Measurements from ENCODE around the gene NDUFAF8.
A peak's percentile ranks its signal among the peaks of the same experiment; 100 is the strongest.

Gene NDUFAF8

DNA sequence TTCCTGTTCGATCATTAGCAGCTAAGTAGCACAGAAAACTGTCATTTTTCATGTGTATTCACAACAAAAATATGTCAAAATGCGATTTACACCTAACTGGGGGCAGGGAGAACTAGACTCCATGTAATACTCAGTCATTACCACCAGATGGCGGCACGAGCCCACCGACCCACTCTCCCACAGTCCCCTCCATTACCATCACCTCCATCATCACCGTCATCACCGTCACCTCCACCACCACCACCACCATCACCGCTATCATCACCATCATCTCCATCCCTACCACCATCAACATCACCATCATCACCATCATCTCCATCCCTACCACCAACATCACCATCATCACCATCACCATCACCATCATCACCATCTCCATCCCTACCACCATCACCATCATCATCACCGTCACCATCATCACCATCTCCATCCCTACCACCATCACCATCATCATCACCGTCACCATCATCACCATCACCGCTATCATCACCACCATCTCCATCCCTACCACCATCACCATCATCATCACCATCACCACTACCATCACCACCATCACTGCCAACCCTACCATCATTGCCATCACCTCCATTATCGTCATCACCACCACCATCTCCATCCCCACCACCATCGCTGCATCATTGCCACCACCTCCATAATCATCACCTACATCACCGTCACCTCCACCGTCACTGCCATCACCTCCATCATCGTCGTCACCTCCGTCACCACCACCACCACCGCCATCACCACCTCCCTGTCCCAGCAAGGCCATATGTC, 14.4 kb downstream of the NDUFAF8 start:
- DNase-seq = peak; percentile 43

DNA sequence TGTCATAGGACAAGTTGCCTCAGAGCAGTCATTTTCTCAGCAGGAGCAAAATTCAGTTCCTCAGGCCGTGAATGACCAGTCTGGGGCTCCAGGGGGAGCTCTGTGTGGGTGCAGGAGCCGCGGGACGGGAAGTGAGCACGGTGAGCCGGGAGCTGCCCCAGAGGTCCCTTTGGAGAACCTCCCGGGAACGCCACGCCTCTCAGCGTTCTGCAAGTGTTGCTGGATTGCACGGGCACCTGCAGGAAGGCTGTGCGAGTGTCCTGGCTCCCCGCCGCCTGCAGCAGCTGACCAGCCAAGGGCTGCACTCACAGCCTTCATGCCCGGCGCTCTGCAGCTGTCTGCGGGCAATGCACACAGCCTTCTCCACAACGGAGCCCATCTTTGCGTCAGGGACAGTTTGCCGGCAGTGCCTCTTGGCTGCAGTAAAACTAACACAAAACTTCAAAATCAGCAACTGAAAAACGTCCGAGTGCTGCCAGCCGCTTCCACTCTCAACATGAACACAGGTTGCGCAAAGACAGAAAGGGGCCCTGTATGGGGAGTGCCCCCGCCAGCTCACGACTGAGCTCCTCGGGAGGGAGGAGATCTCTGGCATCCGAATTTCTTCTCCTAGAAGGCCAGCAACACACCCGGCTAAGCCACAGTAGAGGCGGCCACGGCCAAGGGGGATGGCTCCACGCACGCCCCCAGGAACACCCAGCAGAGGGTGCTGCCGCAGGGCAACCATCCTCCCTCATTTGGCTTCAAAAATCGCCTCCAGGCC, 16.0 kb downstream of the NDUFAF8 start:
- peak; percentile 98 for DNase-seq

DNA sequence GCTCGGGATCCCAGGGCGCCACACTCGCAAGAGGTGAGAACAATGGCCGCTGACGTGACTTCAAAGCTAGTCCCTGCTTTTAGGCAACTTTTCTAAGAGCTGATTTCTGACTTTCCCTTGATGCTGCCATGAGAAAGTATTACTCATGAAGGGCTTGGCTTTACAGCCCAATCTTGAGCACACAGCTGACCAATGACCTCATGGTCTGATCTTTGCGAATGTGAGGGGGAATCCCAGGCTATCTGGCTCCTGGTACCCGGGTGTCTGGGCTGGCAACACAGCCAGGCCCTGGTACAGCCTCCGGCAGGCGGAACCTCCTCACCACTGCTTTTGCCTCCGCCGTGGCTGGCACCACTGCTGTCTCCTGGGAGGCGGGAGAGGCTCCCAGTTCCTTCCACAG, 17.5 kb downstream of the NDUFAF8 start:
- DNase-seq = no peak

DNA sequence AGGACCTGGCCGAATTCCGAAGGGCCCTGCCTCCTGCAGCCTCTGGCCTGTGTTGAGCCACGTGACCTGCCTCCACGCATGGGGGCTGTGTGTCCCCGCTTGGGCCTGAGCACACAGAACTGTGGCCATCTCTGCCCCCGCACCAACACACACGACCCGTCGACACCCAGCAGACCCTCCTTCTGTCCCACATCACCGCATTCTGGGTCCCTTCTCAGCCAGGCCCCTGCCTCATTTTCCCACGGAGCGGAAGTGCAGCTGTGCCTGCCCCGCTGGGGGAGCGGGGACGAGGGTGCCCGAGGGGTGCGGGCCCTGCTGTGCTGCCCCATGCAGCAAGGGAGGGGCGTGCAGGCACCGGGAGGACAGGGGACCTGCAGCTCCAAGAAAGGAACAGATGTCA, 18.4 kb downstream of the NDUFAF8 start:
- DNase-seq = no peak

DNA sequence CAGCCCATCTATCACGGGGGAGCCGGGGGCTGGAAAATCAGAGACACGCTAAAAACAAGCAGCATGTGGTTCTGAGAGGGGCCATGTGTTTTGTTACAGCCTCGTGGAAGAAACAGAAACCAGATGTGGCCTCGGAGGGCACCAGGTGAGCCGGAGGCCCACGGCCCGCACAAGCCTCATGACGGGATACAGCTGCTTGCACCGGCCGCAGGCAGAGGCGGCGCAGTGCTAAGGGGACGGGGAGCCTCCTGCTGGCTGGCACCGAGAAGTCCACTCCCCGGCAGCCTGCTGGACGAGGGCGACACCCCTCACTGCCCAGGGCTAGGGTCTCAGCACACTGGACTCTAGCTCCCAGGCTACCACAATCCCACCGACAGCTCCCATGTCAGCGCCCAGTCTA, 19.2 kb downstream of the NDUFAF8 start:
- DNase-seq = no peak

DNA sequence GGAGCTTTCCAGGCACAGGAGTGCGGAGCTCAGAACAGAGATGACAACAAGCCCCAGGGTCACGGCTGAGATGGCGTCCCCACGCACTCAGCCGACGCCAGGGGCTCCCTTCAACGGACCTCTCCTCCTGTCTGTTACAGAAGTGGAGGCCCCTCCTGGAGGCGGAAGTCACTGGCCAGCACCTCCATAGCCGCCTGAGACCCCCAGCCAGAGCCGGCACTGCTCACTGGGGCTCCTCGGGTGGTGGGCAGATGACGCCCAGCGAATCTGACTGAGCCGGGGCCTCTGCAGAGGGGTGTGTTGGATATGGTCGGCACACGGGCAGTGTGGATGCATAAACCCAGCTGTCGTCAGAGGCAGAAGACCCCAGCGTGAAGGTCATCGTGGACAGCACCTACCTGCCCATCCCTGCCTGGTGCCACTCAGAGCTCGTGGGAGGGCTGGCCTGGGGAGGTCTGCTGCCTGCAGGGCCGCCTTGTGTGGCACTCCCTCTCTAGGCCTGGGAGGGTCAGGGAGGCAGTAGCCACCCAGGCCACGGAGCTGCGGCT, 20.0 kb downstream of the NDUFAF8 start:
- no peak for DNase-seq

DNA sequence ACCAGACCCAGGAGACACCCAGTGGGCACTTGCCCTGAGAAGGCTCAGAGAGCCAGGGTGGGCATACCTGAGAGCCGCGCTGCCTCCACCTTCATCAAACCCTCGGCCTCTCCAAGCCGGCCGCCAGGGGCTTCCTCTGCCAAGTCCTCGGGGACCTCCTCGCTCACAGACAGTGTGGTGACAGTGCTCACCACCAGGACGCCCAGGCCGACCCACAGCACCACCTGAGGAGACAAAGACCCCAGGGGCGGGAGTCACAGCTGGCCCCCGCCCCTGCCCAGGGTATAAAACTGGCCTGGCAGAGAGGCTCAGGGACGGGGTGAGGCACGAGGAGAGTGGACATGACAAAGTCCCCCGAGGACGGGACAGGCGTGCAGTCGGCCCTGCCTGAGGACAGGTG, 21.1 kb downstream of the NDUFAF8 start:
- no peak for DNase-seq

DNA sequence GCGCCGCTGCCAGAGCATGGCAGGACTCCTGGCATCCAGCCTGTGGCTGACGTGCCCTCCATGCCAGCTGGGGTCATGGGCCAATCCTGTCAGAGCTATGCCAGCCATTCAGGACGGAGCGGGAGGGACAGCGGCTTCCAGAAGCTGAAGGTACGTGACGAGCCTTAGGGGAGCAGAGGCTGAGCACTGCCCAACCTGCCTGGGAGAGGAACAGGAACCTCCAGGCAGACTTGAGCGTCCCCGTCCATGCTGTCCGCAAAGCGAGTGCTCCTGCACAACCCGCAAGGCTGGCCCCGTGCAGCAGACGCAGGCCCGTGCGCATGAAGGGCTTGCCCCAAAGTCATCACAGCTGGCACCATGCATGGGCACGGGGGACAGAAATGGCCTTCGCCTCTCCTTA, 21.5 kb downstream of the NDUFAF8 start:
- no peak for DNase-seq

DNA sequence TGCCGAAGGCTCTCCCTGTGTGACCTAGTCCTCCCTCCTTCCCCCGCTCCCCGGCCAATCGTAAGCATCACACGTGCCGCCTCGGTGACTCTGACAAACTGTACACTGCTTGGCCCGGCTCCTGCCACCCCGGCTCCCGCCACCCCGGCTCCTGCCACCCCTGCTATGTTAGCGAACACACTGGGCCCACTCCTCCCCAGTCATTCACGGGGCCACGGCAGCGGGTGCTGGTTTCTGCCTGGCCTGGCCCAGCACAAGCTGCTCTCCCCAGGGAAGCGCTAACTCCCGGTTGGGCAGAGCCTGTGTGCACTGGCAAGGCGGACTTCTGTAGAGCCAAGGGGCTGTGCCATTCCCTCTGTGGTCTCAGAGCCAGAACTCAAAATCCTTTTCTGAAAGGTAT, 22.0 kb downstream of the NDUFAF8 start:
- DNase-seq = no peak

DNA sequence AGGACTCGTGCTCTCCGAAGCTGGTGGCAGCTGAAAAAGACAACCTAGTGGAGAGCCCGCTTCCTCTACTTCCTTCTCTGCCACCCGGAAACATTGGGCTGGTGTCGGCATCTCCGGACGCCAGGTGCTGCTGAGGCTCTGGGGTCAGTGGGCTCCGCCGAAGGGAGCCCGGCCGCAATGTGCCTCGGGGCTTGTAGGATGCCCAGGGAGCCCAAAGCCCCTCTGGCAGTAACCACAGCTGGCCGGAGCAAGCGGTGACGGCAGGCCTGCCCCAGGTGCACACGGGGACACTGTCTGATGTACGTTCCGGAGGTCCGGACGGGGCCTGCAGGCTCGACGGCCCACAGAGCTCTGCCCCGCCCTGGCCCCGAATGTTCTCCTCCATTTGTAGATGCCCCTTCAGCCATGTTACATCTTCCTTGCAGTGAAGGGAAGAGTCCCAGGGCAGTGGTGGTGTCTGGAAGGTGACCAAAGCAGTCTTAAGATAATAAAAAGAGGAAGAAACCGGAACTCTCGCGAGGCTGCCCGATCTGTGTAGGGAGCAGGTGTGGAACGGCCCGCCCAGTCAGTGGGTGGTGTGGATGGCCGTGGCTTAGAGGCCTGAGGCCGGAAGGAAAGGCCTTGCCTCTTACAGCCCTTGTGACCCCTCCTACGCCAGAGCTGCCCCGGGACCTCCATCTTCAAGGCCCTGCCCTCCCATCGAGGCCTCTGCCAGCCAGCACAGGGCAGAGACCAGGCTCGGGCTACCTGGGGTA, 22.6 kb downstream of the NDUFAF8 start:
- no peak for DNase-seq

DNA sequence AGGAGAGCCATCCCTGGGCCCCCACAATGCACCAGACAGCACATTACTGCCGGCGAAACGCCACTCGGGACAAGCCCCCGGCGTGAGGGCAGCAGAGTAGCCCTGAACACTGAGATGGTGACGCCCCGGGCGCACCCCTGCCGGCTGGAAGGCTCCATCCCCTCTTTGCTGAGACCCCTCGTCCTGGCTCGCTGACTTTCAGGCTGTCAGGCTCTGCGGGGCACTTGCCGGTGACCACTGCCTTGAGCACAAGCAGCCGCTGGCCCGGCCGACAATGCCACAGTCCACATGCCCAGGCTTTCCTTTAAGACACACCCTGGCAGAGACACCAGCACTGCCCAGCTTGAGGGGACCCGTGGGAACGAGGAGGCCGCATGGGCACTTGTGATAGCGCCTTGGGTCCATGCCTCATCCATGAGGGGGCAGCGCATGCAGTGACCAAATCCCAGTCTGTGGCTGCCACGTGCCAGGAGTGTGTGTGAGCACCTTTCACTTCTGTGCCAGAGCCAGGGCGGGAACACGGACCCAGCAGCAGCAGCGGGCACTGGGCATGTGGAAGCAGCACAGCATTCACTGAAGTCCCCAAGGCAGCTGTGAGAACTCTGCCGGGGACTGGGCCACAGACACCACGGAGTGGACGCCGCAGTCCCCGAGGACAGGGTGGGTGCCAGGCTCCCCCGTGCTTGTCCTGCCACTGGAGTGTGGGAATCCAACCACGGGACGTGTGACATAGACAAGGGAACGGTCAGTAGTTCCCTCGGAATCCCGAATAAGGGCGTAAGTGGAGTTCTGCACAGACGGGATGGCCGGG, 24.5 kb downstream of the NDUFAF8 start:
- no peak for DNase-seq

DNA sequence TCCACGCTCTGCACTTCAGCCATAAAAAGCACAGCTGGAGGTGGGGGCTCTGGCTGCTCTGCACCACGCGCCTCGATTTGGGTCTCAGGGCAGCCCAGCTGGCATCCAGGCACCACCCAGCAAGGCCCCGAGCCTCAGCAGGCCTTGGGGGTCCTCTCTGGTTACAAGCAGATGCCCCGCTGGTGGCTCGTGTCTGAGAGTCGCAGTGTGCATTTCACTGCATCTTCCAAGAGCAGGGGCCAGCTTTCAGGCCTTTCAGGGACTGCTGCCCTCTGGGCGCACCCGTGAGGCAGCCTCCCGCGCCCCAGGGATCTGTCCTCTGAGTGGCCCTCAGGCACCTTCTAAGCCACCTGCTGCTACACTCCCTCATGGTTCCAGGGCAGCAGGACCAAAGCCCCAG, 25.5 kb downstream of the NDUFAF8 start:
- DNase-seq = no peak

DNA sequence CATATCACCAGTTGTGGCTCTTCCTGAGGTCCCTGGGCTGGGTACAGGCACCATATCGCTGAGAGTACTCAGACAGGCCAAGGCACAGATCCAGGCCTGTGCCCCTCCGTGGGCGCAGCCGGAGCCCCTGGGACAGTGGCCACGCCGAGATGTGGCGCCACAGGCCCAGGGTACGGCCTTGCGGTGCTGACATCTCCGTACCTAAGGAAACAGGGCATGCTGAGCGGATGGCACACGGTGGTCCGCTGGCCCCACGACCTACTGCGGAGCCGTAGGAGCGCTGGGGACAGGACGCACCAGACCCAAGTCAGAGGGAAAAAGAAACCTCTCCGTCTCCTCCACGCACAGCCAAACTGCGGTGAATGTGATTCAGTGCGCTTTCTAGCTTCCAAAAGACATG, 26.5 kb downstream of the NDUFAF8 start:
- no peak for DNase-seq

DNA sequence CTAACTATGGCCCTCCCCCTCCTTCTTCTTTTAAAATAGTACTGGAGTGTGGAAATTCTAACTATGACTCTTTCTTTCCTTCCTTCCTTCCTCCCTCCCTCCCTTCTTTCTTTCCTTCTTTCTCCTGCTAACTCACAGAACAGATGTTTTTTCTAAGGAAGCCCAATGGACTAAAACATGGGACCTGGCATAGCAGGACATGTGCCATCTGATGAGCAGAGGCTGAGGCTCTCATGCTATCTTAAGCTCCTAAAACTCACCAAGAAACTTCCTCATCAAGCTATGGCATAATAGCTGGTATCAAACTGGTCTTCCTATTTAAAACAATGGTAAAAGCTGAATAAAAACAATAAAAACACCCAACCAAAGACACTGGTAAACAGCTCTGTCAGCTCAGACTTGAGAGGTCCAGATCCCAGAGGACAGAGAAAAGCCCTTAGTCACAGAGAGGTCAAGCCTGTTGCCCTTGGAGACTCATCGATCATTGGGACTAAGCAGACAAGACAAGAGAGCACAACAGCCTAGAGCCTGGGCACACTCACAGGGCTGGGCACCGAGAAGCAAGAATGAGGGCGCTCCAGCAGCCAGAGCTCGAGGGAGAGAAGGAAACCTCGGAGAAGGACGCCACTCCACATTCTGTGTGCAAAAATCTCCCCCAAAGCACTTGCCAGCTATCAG, 28.4 kb downstream of the NDUFAF8 start:
- no peak for DNase-seq

DNA sequence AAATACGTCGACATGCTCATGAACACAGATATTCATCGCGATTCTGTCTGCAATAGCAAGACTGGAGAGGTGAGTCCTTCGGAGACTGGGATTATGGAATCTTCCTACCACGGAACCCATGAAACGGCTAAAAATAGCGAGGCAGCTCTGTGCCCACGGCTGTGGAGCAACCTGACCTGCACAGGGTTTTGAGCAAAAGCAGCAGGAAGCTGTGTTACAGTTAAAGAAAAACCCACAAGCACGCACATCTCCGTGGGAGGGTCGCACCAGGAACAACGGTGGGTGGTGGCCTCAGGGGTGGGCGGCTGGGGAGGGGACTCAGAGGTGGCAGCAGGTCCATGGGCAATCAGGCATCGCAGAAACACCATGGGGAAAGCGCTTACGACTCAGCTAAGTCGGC, 31.2 kb downstream of the NDUFAF8 start:
- no peak for DNase-seq

DNA sequence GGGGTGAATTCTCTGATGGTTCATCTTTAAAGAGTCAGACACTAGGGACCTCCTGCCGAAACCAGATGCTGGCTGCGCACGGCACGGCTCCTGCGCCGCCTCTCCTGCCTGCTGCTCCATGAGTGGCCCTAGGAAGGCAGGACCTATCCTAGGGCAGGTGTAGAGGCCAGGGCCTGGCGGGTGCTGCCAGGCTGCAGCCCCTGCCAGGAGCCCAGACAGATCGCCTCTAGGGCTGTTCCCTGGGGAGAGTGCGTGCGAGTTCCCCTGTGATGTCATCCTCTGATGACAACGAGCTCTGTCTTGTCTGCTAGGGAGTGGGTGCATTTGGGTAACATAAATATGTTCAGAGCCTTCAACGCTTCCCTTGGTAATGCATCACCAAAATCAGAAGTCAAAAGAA, 32.1 kb downstream of the NDUFAF8 start:
- no peak for DNase-seq

DNA sequence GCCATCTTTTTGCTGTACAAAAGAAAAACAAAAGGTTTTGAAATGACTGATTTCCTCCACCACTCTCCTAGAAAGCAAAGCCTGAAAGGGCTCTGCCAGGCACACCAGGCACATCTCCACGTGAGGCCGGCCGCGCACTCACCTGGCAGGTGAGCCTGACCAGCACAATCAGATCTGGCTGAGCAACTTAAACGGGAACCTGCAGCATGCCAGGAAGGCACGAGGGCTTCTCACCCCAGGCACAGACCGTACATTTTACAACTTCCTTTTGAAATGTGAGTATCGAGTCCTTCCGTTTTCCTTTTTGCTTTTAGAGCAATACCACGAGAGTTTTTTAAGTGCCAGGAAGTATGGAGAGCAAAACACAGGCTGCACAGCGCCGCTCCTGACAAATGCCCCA, 33.5 kb downstream of the NDUFAF8 start:
- DNase-seq = no peak

DNA sequence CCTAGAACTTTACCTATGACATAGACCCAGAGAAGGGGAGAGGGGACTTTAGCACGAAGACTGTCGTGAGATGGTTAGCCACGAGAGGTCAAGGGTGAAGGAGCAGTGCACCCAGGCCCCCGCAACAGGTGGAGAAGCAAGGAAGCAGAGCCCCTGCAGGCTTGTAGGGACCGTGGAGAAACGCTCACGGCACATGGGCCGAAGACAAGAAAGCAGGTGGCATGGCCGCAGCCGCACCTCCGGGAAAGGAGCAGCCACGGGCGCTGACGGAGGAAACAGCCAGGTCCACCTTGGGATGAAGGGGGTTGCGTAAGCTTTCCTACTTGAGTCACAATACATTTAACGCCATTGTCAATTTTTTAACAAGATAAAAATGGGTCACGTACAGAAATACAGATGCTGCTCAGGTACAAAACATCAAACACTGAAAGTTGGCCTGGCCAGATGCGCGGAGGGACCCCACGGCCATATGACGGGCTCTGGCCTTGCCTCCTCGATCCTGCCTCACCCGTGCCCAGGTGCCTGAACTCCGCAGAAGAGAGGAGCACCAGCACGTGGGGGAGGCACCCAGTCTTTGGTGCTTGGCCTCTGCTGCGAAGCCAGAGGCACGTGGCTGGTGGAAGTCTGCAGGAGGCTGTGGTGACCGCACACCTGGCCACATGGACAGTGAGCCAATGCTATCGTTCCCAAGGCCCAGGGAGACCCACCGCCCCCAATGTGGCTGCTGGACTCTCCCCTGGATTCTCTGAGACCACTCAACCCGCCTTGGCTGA, 34.8 kb downstream of the NDUFAF8 start:
- DNase-seq = no peak

DNA sequence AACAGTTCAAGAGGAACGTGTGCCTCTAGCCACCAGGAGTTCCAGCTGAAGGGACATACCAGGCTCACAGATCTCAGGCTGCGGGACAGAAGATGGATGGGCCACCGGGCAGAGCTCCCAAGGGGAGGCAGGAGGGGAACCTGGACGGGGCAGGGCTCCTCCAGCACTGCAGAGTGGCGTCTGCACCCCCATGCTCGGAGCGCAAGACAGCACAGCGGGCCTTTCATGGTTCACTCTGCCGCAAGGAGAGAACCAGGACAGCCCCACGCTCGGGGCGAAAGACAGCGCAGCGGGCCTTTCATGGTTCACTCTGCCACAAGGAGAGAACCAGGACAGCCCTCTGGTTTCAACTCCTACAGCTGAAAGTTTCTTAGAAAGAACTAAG, 35.3 kb downstream of the NDUFAF8 start:
- no peak for DNase-seq

DNA sequence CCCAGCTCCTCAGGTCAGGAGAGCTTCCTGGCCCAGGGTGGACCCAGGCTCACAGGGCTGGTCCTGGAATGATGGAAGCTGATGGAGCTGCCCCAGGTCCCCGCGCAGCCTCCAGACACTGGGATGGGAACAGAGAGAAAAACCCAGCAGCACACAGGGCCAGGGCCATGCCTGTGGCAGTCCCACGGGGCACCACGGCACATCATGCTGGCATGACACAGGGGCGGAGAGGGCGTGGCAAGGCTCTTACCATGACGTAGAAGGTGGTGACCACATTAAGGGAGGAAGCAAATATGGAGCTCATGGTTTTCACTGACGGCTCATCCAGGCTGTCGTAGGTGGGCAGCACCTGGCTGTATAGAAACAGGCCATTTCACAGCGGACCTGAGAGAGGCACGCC, 37.7 kb downstream of the NDUFAF8 start:
- no peak for DNase-seq

DNA sequence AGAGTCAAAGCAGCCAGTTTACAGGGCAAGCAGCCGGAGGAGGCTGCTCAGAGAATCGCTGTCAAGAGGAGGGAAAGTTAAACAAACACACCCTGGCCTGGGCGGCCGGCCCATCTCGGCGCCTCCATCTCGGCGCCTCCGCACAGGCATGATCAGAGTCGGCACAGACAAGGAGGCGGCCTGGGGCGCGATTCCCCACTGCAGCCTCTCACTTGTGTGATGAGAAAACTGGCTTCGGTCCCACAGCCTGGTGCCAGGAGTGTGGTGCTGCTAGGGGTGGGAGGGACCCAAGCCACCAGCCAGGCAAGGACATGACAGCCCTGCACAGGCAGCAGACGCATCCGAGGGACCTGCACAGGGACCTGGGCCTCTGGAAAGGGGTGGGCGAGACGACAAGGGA, 38.3 kb downstream of the NDUFAF8 start:
- DNase-seq = no peak
